Measurements from ENCODE around the gene BCO2. TPM values are rescaled to one million over a fixed set of nuclear protein-coding genes. Genes with fewer than 3 reads are reported as not detected.
A peak's percentile ranks its signal among the peaks of the same experiment; 100 is the strongest.

The BCO2 gene
- total RNA-seq, 2 donors from 2014 or later = 1.7 to 6.0 TPM

DNA sequence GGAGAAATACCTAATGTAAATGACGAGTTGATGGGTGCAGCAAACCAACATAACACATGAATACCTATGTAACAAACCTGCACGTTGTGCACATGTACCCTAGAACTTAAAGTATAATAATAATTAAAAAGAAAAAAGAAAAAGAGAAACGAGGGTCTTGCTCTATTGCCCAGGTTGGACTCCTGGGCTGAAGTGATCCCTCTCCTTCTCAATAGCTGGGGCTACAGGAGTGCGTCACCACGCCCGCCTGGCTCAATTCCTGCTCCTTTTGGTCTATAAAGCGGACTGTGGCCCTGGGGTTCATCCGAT lies 50.4 kb downstream of the BCO2 start:
- Histone ChIP-seq H3K27ac (peak overlapping the region; percentile 95), H3K9me3 (no peaks in the 10 kb centered on the region), H3K36me3 (no peaks in the 10 kb centered on the region), H3K4me3 (peak overlapping the region; percentile 74), H3K9ac (ENCODE audit: low read depth in 2 of 2, low read length in 2 of 2) (peak overlapping the region; percentile 76 to 96), H3K4me1 (no peaks in the 10 kb centered on the region), H3K27me3 (no peaks in the 10 kb centered on the region)
- intact Hi-C loops (cut with DNase I) = loop anchor here (10.0 kb wide), 1 partner anchor 1069 kb away; no protein-coding TSS in a partner anchor
- TF ChIP-seq, protein P1, sequence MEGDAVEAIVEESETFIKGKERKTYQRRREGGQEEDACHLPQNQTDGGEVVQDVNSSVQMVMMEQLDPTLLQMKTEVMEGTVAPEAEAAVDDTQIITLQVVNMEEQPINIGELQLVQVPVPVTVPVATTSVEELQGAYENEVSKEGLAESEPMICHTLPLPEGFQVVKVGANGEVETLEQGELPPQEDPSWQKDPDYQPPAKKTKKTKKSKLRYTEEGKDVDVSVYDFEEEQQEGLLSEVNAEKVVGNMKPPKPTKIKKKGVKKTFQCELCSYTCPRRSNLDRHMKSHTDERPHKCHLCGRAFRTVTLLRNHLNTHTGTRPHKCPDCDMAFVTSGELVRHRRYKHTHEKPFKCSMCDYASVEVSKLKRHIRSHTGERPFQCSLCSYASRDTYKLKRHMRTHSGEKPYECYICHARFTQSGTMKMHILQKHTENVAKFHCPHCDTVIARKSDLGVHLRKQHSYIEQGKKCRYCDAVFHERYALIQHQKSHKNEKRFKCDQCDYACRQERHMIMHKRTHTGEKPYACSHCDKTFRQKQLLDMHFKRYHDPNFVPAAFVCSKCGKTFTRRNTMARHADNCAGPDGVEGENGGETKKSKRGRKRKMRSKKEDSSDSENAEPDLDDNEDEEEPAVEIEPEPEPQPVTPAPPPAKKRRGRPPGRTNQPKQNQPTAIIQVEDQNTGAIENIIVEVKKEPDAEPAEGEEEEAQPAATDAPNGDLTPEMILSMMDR (IDR thresholded peaks at IDR 0.05) = no peak
- peak; percentile 69 for DNase-seq

DNA sequence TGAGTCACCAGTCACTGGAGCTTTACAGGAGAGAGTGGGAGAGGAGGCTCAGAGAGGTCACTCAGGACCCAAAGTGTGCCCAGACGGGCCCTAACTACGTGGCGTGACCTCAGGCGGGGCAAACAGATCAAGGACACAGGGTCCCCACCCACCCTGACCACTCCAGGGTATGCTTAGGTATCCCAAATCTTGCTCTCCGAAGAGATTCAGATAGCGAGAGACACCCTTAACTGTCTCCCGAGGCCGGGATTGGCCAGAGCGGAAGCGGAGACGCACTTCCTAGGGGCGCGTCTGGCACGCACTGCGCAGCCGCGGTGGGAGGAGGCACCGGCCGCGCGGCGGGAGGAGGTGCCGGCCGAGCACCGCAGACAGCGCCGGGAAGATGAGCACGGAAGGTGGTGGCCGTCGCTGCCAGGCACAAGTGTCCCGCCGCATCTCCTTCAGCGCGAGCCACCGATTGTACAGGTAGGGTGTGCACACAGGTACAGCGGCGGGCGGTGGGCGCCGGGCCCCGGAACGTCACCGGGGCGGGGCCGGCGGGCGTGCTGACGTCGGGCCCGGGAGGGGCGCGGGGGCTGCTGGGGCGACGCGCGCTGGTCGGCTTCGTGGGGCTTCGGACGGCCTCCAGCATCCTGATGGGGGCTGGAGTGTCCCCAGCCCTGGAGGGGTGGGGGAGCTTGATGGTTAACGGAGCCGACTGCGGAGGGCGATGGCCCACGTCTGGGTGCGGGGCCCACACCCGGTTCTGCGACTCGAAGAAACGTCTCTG lies 50.9 kb downstream of the BCO2 start, which contains the start of gene PTS:
Gene PTS (plus strand): TSS at position 367 of the 769 bp plus-strand sequence. CDS start 16 bp downstream, at position 383.
- intact Hi-C loops (cut with DNase I) = loop anchor here (10.0 kb wide), 1 partner anchor 1069 kb away; no protein-coding TSS in a partner anchor
- TF ChIP-seq, protein P1 (IDR thresholded peaks at IDR 0.05) = no peak
- DNase-seq = peak; percentile 88
- peak within 1 kb of the TSS; percentile 94 to 96 for H3K9ac ChIP-seq (ENCODE audit: low read depth in 2 of 2, low read length in 2 of 2)
- no peaks in the 10 kb centered on the region for H3K27me3 ChIP-seq
- H3K4me1 ChIP-seq = no peaks in the 10 kb centered on the region
- no peaks in the 10 kb centered on the region for H3K9me3 ChIP-seq
- H3K36me3 ChIP-seq = no peaks in the 10 kb centered on the region
- peak within 1 kb of the TSS; percentile 74 for H3K4me3 ChIP-seq
- H3K27ac ChIP-seq = peak within 1 kb of the TSS; percentile 95

DNA sequence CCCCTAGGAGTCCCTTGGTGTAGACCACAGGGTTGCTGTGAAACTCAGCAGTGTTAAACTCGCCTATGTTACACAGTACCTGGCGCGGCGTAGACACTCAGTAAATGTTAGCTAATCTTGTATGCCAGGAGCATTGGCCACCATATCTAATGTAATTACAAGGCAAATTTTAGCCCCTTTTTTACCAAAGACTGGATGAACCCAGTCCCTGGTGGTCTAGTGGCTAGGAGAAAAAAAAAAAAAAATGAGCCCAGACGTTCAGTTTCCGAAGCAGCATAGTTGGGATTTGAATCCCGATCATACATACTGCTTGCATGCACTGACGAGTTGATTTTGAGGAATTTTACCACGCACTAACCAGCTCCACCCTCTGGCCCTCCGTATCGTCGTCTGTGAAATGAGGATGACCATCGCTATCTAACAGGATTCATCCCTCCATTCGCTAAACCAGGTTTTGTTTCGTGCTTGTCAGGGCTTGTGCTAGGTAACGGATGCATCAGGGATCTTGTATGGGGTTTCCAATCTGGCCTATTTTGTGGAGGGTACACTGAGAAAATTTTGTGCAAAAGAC lies 51.6 kb downstream of the BCO2 start:
- peak overlapping the region; percentile 94 to 96 for H3K9ac ChIP-seq (ENCODE audit: low read depth in 2 of 2, low read length in 2 of 2)
- peak overlapping the region; percentile 95 for H3K27ac ChIP-seq
- no peak for DNase-seq
- H3K4me3 ChIP-seq = peak overlapping the region; percentile 74
- no peaks in the 10 kb centered on the region for H3K4me1 ChIP-seq
- intact Hi-C loops (cut with DNase I) = loop anchor here (10.0 kb wide), 1 partner anchor 1068 kb away; no protein-coding TSS in a partner anchor
- TF ChIP-seq, protein P1 (IDR thresholded peaks at IDR 0.05) = no peak
- no peaks in the 10 kb centered on the region for H3K27me3 ChIP-seq
- H3K36me3 ChIP-seq = no peaks in the 10 kb centered on the region
- no peaks in the 10 kb centered on the region for H3K9me3 ChIP-seq

DNA sequence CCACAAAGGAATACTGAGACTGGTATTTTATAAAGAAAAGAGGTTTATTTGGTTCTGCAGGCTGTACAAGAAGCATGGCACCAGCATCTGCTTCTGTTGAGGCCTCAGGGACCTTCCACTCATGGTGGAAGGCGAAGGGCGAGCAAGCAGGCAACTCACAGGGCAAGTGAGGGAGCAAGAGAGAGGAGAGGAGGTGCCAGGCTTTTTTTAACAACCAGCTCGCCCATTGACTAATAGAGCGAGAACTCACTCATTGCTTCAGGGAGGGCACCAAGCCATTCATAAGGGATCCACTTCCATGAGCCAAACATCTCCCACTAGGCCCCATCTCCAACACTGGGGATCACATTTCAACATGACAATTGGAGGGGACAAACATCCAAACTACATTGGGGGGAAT lies 52.2 kb downstream of the BCO2 start:
- Histone ChIP-seq H3K27me3 (no peaks in the 10 kb centered on the region), H3K9ac (ENCODE audit: low read depth in 2 of 2, low read length in 2 of 2) (peak overlapping the region in 1 of 2 donors; percentile 94), H3K4me1 (no peaks in the 10 kb centered on the region), H3K36me3 (no peaks in the 10 kb centered on the region), H3K9me3 (no peaks in the 10 kb centered on the region), H3K4me3 (peak overlapping the region; percentile 74), H3K27ac (no peak overlapping the region)
- intact Hi-C loops (cut with DNase I) = loop anchor here (10.0 kb wide), 1 partner anchor 1067 kb away; no protein-coding TSS in a partner anchor
- TF ChIP-seq, protein P1 (IDR thresholded peaks at IDR 0.05) = no peak
- DNase-seq = no peak

DNA sequence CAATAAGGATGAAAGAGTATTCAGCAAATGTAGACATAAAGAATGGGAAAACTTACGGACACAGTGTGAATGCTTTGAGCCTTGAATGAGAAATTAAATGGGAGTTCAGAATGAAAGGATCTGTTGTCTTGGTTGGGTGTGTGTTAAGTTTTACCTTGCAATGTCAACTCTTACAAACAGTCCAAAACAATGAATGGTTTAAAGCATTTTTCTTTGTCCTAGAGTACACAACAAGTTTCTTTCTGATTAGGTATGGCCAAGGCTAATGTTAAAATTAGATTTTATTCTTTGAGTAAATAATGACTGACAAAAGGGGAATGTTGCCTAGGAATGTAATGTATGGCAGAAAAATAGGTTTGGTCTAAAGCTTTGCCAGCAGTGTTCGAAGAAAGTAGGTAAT lies 53.4 kb downstream of the BCO2 start:
- no peak overlapping the region for H3K27ac ChIP-seq

More for the DNA sequence above, 53.4 kb downstream of the BCO2 start:
- no peaks in the 10 kb centered on the region for H3K9me3 ChIP-seq
- no peaks in the 10 kb centered on the region for H3K36me3 ChIP-seq
- no peak overlapping the region for H3K9ac ChIP-seq (ENCODE audit: low read depth in 2 of 2, low read length in 2 of 2)
- no peaks in the 10 kb centered on the region for H3K27me3 ChIP-seq
- no peak overlapping the region for H3K4me3 ChIP-seq
- no peaks in the 10 kb centered on the region for H3K4me1 ChIP-seq
- TF ChIP-seq, protein P1 (IDR thresholded peaks at IDR 0.05) = no peak
- DNase-seq = no peak
- intact Hi-C loops (cut with DNase I) = loop anchor here (10.0 kb wide), 1 partner anchor 1066 kb away; no protein-coding TSS in a partner anchor

Data from colonic mucosa (tissue), 4 donors.